H9 (cell line): ENCODE measurements around the gene SNAI3. TPM values are rescaled to one million over a fixed set of nuclear protein-coding genes. Genes with fewer than 3 reads are reported as not detected.

ENCODE experiments used
- DNase-seq: peaks from one replicate; pipeline ENCODE4 v3.0.0-alpha.2; 2017
- H2AFZ ChIP-seq: one replicate; pipeline ENCODE4 v1.6.1; 2013; ENCODE audit warnings: mild to moderate bottlenecking, low read length, control low read depth, moderate library complexity
- H2AK5ac ChIP-seq: 2 replicates; pipeline ENCODE4 v1.6.1; 2013; ENCODE audit warnings: low read length, control low read depth, mixed read lengths; ENCODE audit not compliant: insufficient read length
- H2BK120ac ChIP-seq: one replicate; pipeline ENCODE4 v1.6.1; 2013; ENCODE audit warnings: low read depth, mild to moderate bottlenecking, low read length, control low read depth, inconsistent platforms; ENCODE audit not compliant: poor library complexity, severe bottlenecking
- H2BK12ac ChIP-seq: 2 replicates; pipeline ENCODE4 v1.6.1; 2013; ENCODE audit warnings: low read length, control low read depth, mixed read lengths, low read depth; ENCODE audit not compliant: insufficient read length
- H2BK15ac ChIP-seq: 2 replicates; pipeline ENCODE4 v1.6.1; 2013; ENCODE audit warnings: low read depth, low read length, control low read depth
- H2BK20ac ChIP-seq: one replicate; pipeline ENCODE4 v1.6.1; 2013; ENCODE audit warnings: low read depth, mild to moderate bottlenecking, low read length, control low read depth, inconsistent platforms; ENCODE audit not compliant: poor library complexity, severe bottlenecking
- H2BK5ac ChIP-seq: 2 replicates; pipeline ENCODE4 v1.6.1; 2013; ENCODE audit warnings: low read length, control low read depth, mixed read lengths; ENCODE audit not compliant: insufficient read length
- H3K14ac ChIP-seq: 2 replicates; pipeline ENCODE4 v1.6.1; 2013; ENCODE audit warnings: low read length, control low read depth; ENCODE audit not compliant: insufficient read depth
- H3K18ac ChIP-seq: 2 replicates; pipeline ENCODE4 v1.6.1; 2013; ENCODE audit warnings: low read depth, mild to moderate bottlenecking, mixed read lengths, low read length, control low read depth; ENCODE audit not compliant: insufficient read length
- H3K23ac ChIP-seq: 2 replicates; pipeline ENCODE4 v1.6.1; 2013; ENCODE audit warnings: low read length, control low read depth, mixed read lengths, low read depth; ENCODE audit not compliant: insufficient read length
- H3K23me2 ChIP-seq: 2 replicates; pipeline ENCODE4 v1.6.1; 2013; ENCODE audit warnings: low read depth, mild to moderate bottlenecking, mixed read lengths, low read length, control low read depth; ENCODE audit not compliant: insufficient read length, poor library complexity, severe bottlenecking
- H3K27ac ChIP-seq: 2 replicates; pipeline ENCODE4 v1.5.1; 2013; ENCODE audit warnings: low read length, control low read depth, mixed read lengths, low read depth; ENCODE audit not compliant: insufficient read length
- H3K27me3 ChIP-seq: 2 replicates; pipeline ENCODE4 v1.6.1; 2013; ENCODE audit warnings: low read length, control low read depth, inconsistent platforms; ENCODE audit not compliant: insufficient read depth
- H3K4ac ChIP-seq: 2 replicates; pipeline ENCODE4 v1.6.1; 2013; ENCODE audit warnings: low read depth, mild to moderate bottlenecking, control low read depth, inconsistent platforms, low read length, moderate library complexity
- H3K4me1 ChIP-seq: 2 replicates; pipeline ENCODE4 v1.6.1; 2013; ENCODE audit warnings: low read length, control low read depth, inconsistent platforms; ENCODE audit not compliant: insufficient read depth
- H3K4me2 ChIP-seq: 2 replicates; pipeline ENCODE4 v1.6.1; 2013; ENCODE audit warnings: low read length, control low read depth, mixed read lengths; ENCODE audit not compliant: insufficient read length, insufficient read depth
- H3K56ac ChIP-seq: 2 replicates; pipeline ENCODE4 v1.6.1; 2013; ENCODE audit warnings: low read depth, mild to moderate bottlenecking, mixed read lengths, low read length, control low read depth; ENCODE audit not compliant: insufficient read length
- H3K79me1 ChIP-seq: 2 replicates; pipeline ENCODE4 v1.6.1; 2013; ENCODE audit warnings: low read depth, mild to moderate bottlenecking, moderate library complexity, low read length, control low read depth, inconsistent platforms; ENCODE audit not compliant: insufficient read depth, poor library complexity, severe bottlenecking
- H3K79me2 ChIP-seq: 2 replicates; pipeline ENCODE4 v1.6.1; 2013; ENCODE audit warnings: low read length, control low read depth, inconsistent platforms; ENCODE audit not compliant: insufficient read depth
- H3K9ac ChIP-seq: 2 replicates; pipeline ENCODE4 v1.6.1; 2013; ENCODE audit warnings: low read length, control low read depth, mixed read lengths; ENCODE audit not compliant: insufficient read length; ENCODE audit errors: extremely low read depth
- H3K9me3 ChIP-seq: one replicate; pipeline ENCODE4 v1.6.1; 2013; ENCODE audit warnings: low read depth, low read length, inconsistent platforms; ENCODE audit not compliant: control insufficient read depth
- H3T11ph ChIP-seq: one replicate; pipeline ENCODE4 v1.6.1; 2013; ENCODE audit warnings: mild to moderate bottlenecking, low read length, control low read depth, inconsistent platforms
- H4K20me1 ChIP-seq: one replicate; pipeline ENCODE4 v1.6.1; 2013; ENCODE audit not compliant: control insufficient read depth, insufficient read length, insufficient read depth
- H4K5ac ChIP-seq: 2 replicates; pipeline ENCODE4 v1.6.1; 2013; ENCODE audit warnings: low read depth, mild to moderate bottlenecking, mixed read lengths, low read length, control low read depth; ENCODE audit not compliant: insufficient read length
- H4K8ac ChIP-seq: replicated peaks from 2 replicates; pipeline ENCODE4 v1.6.1; 2013; ENCODE audit warnings: low read length, control low read depth, mixed read lengths, low read depth; ENCODE audit not compliant: insufficient read length
- H4K91ac ChIP-seq: 2 replicates; pipeline ENCODE4 v1.6.1; 2013; ENCODE audit warnings: low read depth, mild to moderate bottlenecking, moderate library complexity, mixed read lengths, low read length, control low read depth; ENCODE audit not compliant: insufficient read length
- H3K27ac Mint-ChIP-seq, 3 experiments: 2 replicates in 2 of 3; 3 replicates in 1 of 3; pipeline ENCODE4 v1.8.0; 2020 to 2021; ENCODE audit warnings: mixed read lengths in 3 of 3, mild to moderate bottlenecking in 1 of 3, moderate library complexity in 1 of 3
- H3K27me3 Mint-ChIP-seq: 2 replicates; pipeline ENCODE4 v1.8.0; 2021; ENCODE audit warnings: low read depth, mild to moderate bottlenecking, moderate library complexity, mixed read lengths
- H3K36me3 Mint-ChIP-seq, 3 experiments: 2 replicates in 2 of 3; 3 replicates in 1 of 3; pipeline ENCODE4 v1.8.0; 2020 to 2021; ENCODE audit warnings: low read depth in 3 of 3, mixed read lengths in 3 of 3; ENCODE audit not compliant: insufficient read depth in 1 of 3
- H3K4me1 Mint-ChIP-seq, 2 experiments: 2 replicates each; pipeline ENCODE4 v1.8.0; 2020; ENCODE audit warnings: mixed read lengths in 2 of 2
- H3K4me3 Mint-ChIP-seq, 2 experiments: 2 replicates in 1 of 2; 3 replicates in 1 of 2; pipeline ENCODE4 v1.8.0; 2020 to 2021; ENCODE audit warnings: mild to moderate bottlenecking in 2 of 2, mixed read lengths in 2 of 2, moderate library complexity in 1 of 2
- H3K9me3 Mint-ChIP-seq, 2 experiments: 2 replicates in 1 of 2; 3 replicates in 1 of 2; pipeline ENCODE4 v1.8.0; 2020; ENCODE audit warnings: mild to moderate bottlenecking in 2 of 2, mixed read lengths in 2 of 2, moderate library complexity in 1 of 2
- WGBS: extraction: QIAGEN DNeasy Blood & Tissue Kit; methylation state at CpG from one replicate; pipeline ENCODE4 v1.1.7; 2013; ENCODE audit warnings: missing lambda C conversion rate, low lambda C conversion rate, mixed read lengths; ENCODE audit not compliant: insufficient read length; ENCODE audit errors: extremely low coverage; 5-methylcytosine and 5-hydroxymethylcytosine counted together
- total RNA-seq: library from RNA; stranded (reverse); gene quantifications from 2 replicates; pipeline ENCODE4 v1.2.1, GENCODE V29; 2021
- TF ChIP-seq, protein P1 (sequence below): fragments of 200-600 bp; sonication (generic); conservative IDR thresholded peaks from 3 replicates; pipeline ENCODE4 v1.8.0; 2021; ENCODE audit warnings: antibody characterized with exemption, mild to moderate bottlenecking

SNAI3 gene
- total RNA-seq, 1 experiment from 2014 or later: 3.2 TPM

DNA sequence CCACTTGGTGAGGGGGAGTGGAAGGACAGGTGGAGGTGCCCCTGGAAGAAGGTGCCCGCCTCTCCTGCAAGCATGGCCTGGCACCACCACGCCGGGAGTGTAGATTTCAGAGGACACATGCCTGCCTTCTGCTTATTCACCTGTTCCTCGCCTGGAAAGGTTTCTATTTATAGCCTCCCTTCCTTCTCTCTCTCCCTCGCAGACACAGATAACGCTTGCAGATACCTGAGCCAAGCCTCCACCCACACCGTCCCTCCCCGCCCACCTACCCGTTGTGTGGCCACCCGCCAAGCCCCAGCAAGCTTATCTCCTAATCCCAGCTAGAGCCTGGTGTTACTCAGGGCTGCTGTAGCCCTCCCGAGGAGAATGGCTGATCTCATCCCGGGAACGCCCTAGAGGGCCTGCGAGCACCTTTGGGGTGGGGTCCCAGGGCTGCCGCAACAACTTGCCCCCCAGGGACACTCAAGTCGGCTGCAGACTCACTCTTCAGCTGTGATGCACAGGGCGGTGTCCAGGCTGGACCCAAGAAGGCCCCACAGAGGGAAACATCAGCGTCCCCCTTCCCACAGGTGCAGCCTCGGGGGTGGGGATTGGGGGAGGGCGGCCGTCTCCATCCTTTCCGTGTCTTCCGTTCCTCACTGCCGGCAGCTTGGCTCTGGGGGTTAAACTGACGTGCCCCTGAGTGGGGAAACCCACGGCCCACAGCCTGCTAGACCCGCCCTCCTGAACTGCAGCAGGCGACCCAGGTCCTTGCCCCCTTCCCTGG, 1.9 kb upstream of the SNAI3 start:
- no peak for DNase-seq
- H3K56ac ChIP-seq: no peak overlapping the region
- no peak overlapping the region for H4K91ac ChIP-seq
- no CpG with 5 or more reads among the region's 28 CpGs for WGBS
- H3K27me3 ChIP-seq: no peaks in the 10 kb centered on the region; the same call in 1 of the 2 replicates
- H3K9me3 ChIP-seq: no peaks in the 10 kb centered on the region
- no peak overlapping the region for H4K8ac ChIP-seq
- Mint-ChIP-seq H3K4me3 (no peak overlapping the region; a peak in 1 of 5 replicates), H3K9me3 (no peaks in the 10 kb centered on the region), H3K27ac (no peak overlapping the region), H3K36me3 (no peaks in the 10 kb centered on the region), H3K27me3 (peaks cover 38% of the 10 kb centered on the region), H3K4me1 (peaks cover 19 to 26% of the 10 kb centered on the region in 2 experiments)
- H3K4me2 ChIP-seq: no peak overlapping the region
- H3K18ac ChIP-seq: no peak overlapping the region
- no peaks in the 10 kb centered on the region for H3K79me2 ChIP-seq
- TF ChIP-seq, protein P1, sequence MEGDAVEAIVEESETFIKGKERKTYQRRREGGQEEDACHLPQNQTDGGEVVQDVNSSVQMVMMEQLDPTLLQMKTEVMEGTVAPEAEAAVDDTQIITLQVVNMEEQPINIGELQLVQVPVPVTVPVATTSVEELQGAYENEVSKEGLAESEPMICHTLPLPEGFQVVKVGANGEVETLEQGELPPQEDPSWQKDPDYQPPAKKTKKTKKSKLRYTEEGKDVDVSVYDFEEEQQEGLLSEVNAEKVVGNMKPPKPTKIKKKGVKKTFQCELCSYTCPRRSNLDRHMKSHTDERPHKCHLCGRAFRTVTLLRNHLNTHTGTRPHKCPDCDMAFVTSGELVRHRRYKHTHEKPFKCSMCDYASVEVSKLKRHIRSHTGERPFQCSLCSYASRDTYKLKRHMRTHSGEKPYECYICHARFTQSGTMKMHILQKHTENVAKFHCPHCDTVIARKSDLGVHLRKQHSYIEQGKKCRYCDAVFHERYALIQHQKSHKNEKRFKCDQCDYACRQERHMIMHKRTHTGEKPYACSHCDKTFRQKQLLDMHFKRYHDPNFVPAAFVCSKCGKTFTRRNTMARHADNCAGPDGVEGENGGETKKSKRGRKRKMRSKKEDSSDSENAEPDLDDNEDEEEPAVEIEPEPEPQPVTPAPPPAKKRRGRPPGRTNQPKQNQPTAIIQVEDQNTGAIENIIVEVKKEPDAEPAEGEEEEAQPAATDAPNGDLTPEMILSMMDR: no peak
- no peak overlapping the region for H3K14ac ChIP-seq
- no peak overlapping the region for H2BK20ac ChIP-seq
- H2BK120ac ChIP-seq: no peak overlapping the region
- H3K9ac ChIP-seq: no peak overlapping the region
- no peak overlapping the region for H2AFZ ChIP-seq
- H3K4me1 ChIP-seq: no peaks in the 10 kb centered on the region
- no peak overlapping the region for H2AK5ac ChIP-seq
- no peak overlapping the region for H2BK5ac ChIP-seq
- H2BK12ac ChIP-seq: no peak overlapping the region
- H3T11ph ChIP-seq: no peak overlapping the region
- no peak overlapping the region for H3K23ac ChIP-seq
- no peaks in the 10 kb centered on the region for H4K20me1 ChIP-seq
- no peak overlapping the region for H4K5ac ChIP-seq
- H3K79me1 ChIP-seq: no peaks in the 10 kb centered on the region
- no peak overlapping the region for H3K4ac ChIP-seq
- H3K23me2 ChIP-seq: peaks cover 12% of the 10 kb centered on the region
- no peak overlapping the region for H3K27ac ChIP-seq
- no peak overlapping the region for H2BK15ac ChIP-seq
